ENCODE measurements around the gene TMOD1.

GRCh38 chr9:97600531-97601227, 99.2 kb downstream of the TMOD1 start:
- TF ChIP-seq EZH2 (IDR thresholded peaks at IDR 0.05; ENCODE audit: borderline replicate concordance, low read length) (no peak), CTCF (IDR thresholded peaks at IDR 0.05; ENCODE audit: low read length) (no peak)
